ENCODE data around the gene PABPN1L.

PABPN1L gene

DNA sequence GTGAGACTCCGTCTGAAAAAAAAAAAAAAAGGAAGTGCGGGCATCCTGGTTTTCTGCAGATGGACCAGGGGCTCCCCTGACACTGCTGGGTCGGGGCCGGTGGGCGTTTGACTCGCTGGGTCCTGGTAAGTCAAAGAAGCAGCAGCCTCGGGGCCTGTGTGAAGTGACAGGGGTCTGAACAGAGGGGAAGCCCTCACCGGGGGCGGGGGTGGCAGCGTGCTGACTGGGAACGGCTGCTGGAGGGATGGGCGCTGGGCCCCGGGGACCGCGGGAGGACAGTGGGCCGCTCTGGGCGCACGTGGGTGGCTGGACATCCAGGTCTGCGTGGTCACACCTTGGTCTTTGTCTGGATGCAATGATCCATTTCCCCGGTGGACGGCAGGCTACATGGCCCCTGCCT is 17.9 kb downstream of the PABPN1L start:
- Histone ChIP-seq H3K27me3 (ENCODE audit: insufficient read depth, poor library complexity, severe bottlenecking) (no peaks in the 10 kb centered on the region), H3K9me3 (ENCODE audit: severe bottlenecking) (no peaks in the 10 kb centered on the region), H3K36me3 (ENCODE audit: low read depth) (no peaks in the 10 kb centered on the region), H3K27ac (ENCODE audit: poor library complexity, severe bottlenecking) (no peak overlapping the region), H3K4me3 (ENCODE audit: severe bottlenecking) (no peak overlapping the region), H3K4me1 (ENCODE audit: insufficient read depth, poor library complexity, severe bottlenecking) (no peaks in the 10 kb centered on the region)
- DNase-seq (ENCODE audit: low spot score) (no peak), ATAC-seq (ENCODE audit: low read depth) (no peak)
- TF ChIP-seq CTCF (IDR thresholded peaks at IDR 0.05; ENCODE audit: poor library complexity, severe bottlenecking): no peak

GRCh38 chr16:88847654-88848053 is 18.8 kb downstream of the PABPN1L start:
- TF ChIP-seq CTCF (IDR thresholded peaks at IDR 0.05; ENCODE audit: poor library complexity, severe bottlenecking): no peak
- Histone ChIP-seq H3K9me3 (ENCODE audit: severe bottlenecking) (no peaks in the 10 kb centered on the region), H3K4me1 (ENCODE audit: insufficient read depth, poor library complexity, severe bottlenecking) (no peaks in the 10 kb centered on the region), H3K4me3 (ENCODE audit: severe bottlenecking) (no peak overlapping the region), H3K27me3 (ENCODE audit: insufficient read depth, poor library complexity, severe bottlenecking) (no peaks in the 10 kb centered on the region), H3K27ac (ENCODE audit: poor library complexity, severe bottlenecking) (no peak overlapping the region), H3K36me3 (ENCODE audit: low read depth) (no peaks in the 10 kb centered on the region)
- DNase-seq (ENCODE audit: low spot score) (no peak), ATAC-seq (ENCODE audit: low read depth) (no peak)

DNA sequence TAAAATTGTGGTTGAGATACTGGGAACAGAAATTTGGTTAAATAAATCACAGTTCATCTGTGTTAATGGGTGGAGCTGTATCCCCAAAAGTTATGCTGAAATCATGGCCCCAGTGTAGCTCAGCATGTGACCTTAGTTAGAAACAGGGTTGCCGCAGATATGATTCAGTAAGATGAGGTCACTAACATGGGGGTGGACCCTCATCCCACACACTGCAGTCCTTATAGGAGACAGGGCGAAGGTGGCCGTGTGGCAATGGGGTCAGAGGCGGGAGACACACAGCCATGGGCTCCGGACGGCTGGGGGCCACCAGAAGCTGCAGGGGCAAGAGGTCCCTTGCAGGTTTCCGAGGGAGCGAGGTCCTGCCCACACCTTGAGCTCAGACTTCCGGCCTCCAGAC is 20.4 kb downstream of the PABPN1L start:
- ATAC-seq (ENCODE audit: low read depth): no peak

DNA sequence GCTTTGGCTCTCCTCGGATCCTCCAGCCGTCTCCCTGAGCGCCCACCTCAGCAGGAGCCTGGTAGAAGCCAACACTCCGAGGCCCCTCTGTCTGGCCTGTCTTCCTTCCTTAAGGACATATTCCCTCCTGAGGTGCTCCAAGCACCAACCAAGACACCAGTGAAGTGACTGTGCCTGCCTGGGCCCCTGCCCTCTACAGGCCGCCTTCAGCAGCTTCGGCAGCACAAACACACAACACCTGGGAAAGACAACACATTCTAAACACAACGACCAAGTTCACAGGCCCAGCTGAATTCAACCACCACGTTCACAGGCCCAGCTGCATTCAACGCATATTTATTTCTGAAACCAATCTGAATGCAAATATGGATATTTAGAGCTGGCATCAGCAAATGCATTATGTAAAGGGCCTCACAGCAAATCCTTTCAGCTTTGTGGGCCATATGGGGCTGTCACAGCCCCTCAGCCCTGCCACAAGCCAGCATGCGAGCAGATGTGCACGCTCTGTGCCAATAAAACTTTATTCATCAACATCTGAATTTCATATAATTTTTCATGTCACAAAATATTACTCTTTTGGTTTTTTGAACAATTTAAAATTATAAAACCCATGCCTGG is 21.9 kb downstream of the PABPN1L start:
- DNase-seq (ENCODE audit: low spot score) (no peak), ATAC-seq (ENCODE audit: low read depth) (peak; percentile 28; the same call in 1 of the 3 replicates)
- no peaks in the 10 kb centered on the region for H3K4me1 ChIP-seq (ENCODE audit: insufficient read depth, poor library complexity, severe bottlenecking)
- H3K4me3 ChIP-seq (ENCODE audit: severe bottlenecking): no peak overlapping the region
- H3K27me3 ChIP-seq (ENCODE audit: insufficient read depth, poor library complexity, severe bottlenecking): no peaks in the 10 kb centered on the region
- 0 out of 2 replicates have a peak, but pooled peaks cover 5% of the 10 kb centered on the region for H3K36me3 ChIP-seq (ENCODE audit: low read depth)
- H3K9me3 ChIP-seq (ENCODE audit: severe bottlenecking): no peaks in the 10 kb centered on the region
- TF ChIP-seq CTCF (IDR thresholded peaks at IDR 0.05; ENCODE audit: poor library complexity, severe bottlenecking): peak; percentile 9
- H3K27ac ChIP-seq (ENCODE audit: poor library complexity, severe bottlenecking): no peak overlapping the region

More for the DNA sequence above, 20.4 kb downstream of the PABPN1L start:
- Histone ChIP-seq H3K4me3 (ENCODE audit: severe bottlenecking) (no peak overlapping the region), H3K27ac (ENCODE audit: poor library complexity, severe bottlenecking) (no peak overlapping the region), H3K9me3 (ENCODE audit: severe bottlenecking) (no peaks in the 10 kb centered on the region), H3K27me3 (ENCODE audit: insufficient read depth, poor library complexity, severe bottlenecking) (no peaks in the 10 kb centered on the region), H3K4me1 (ENCODE audit: insufficient read depth, poor library complexity, severe bottlenecking) (no peaks in the 10 kb centered on the region), H3K36me3 (ENCODE audit: low read depth) (no peaks in the 10 kb centered on the region)
- TF ChIP-seq CTCF (IDR thresholded peaks at IDR 0.05; ENCODE audit: poor library complexity, severe bottlenecking): no peak
- no peak for DNase-seq (ENCODE audit: low spot score)

GRCh38 chr16:88843256-88843655 is 23.2 kb downstream of the PABPN1L start:
- Histone ChIP-seq H3K27me3 (ENCODE audit: insufficient read depth, poor library complexity, severe bottlenecking) (no peaks in the 10 kb centered on the region), H3K4me3 (ENCODE audit: severe bottlenecking) (no peak overlapping the region), H3K4me1 (ENCODE audit: insufficient read depth, poor library complexity, severe bottlenecking) (no peaks in the 10 kb centered on the region), H3K27ac (ENCODE audit: poor library complexity, severe bottlenecking) (no peak overlapping the region), H3K36me3 (ENCODE audit: low read depth) (0 out of 2 replicates have a peak, but pooled peaks cover 7% of the 10 kb centered on the region), H3K9me3 (ENCODE audit: severe bottlenecking) (no peaks in the 10 kb centered on the region)
- ATAC-seq (ENCODE audit: low read depth) (no peak), DNase-seq (ENCODE audit: low spot score) (no peak)
- no peak for TF ChIP-seq CTCF (IDR thresholded peaks at IDR 0.05; ENCODE audit: poor library complexity, severe bottlenecking)
